ENCODE measurements around the gene CDC5L. TPM values are rescaled to one million over a fixed set of nuclear protein-coding genes. Genes with fewer than 3 reads are reported as not detected.

CDC5L gene
- total RNA-seq, 1 experiment from 2014 or later: 23.8 TPM

DNA sequence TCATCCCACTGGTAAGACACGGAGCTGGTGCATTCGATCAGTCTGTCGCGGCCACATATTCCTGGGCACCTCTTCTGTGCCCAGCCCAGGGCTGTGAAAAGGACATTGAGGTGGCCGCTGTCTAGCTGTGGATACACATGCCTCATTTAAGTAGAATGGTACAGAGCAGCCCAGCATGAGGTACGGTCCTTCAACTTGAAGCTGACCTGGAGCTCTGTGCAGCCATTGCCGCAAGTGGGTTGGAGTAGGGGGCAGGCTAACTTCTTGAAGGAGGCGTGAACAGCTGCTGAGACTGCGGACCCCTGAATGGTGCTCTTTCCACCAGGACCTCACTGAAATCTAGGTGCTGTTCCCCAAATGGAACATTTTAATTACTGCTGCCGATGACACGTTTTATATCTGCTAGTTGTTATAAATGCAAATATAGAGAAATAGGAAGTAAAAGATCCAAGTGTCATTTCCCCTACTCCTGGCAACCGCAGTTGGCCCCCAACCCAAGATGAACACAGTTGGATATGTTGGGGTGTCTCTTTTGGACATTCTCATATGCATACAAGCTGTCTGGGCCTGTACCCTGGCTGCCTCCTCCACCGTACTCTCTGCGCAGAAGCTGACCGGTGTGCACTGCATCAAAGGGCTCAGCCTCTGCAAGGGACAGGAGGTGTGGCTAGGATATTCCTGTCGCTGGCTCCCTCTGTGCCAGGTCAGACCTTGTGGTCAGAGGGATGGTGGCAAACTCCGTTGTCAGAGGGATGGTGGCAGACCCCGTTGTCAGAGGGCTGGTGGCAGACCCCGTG, 86.1 kb downstream of the CDC5L start:
- no peaks in the 10 kb centered on the region for H3K36me3 Mint-ChIP-seq (ENCODE audit: insufficient read depth, unreplicated experiment)
- H3K4me1 ChIP-seq: peaks cover 13% of the 10 kb centered on the region
- no peak for TF ChIP-seq CTCF (IDR thresholded peaks at IDR 0.05; ENCODE audit: insufficient read depth in 1 of 2, low read depth in 1 of 2, low read length in 1 of 2, severe bottlenecking in 1 of 2, unreplicated experiment in 1 of 2)
- H3K4me3 ChIP-seq (ENCODE audit: low read depth, low read length): no peak overlapping the region
- no peaks in the 10 kb centered on the region for H3K9me3 ChIP-seq
- H3K27me3 Mint-ChIP-seq (ENCODE audit: insufficient read depth, unreplicated experiment): no peaks in the 10 kb centered on the region
- no peak overlapping the region for H3K27ac Mint-ChIP-seq (ENCODE audit: unreplicated experiment)
- no TSS peak for BruUV-seq (replicated peaks)
- peaks cover 14% of the 10 kb centered on the region for H3K4me1 Mint-ChIP-seq (ENCODE audit: low read depth, unreplicated experiment)
- H3K36me3 ChIP-seq (ENCODE audit: control insufficient read depth, insufficient read depth, low read length): no peaks in the 10 kb centered on the region
- CTCF ChIA-PET: no interaction called here
- H3K27me3 ChIP-seq (replicated peaks; ENCODE audit: control insufficient read depth, insufficient read depth, low read length): no peaks in the 10 kb centered on the region
- H3K9me3 Mint-ChIP-seq (ENCODE audit: unreplicated experiment): no peaks in the 10 kb centered on the region
- POLR2A ChIA-PET: no interaction called here
- no peak overlapping the region for H3K4me3 Mint-ChIP-seq (ENCODE audit: unreplicated experiment)
- no peak for DNase-seq
- intact Hi-C loops (cut with micrococcal nuclease; ENCODE audit: unreplicated experiment): loop anchor here (10.0 kb wide), 2 partner anchors 101 to 1451 kb away; no protein-coding TSS in a partner anchor

GRCh38 chr6:44474190-44474631, 86.7 kb downstream of the CDC5L start:
- Mint-ChIP-seq H3K36me3 (ENCODE audit: insufficient read depth, unreplicated experiment) (no peaks in the 10 kb centered on the region), H3K4me3 (ENCODE audit: unreplicated experiment) (no peak overlapping the region), H3K27me3 (ENCODE audit: insufficient read depth, unreplicated experiment) (no peaks in the 10 kb centered on the region), H3K9me3 (ENCODE audit: unreplicated experiment) (no peaks in the 10 kb centered on the region), H3K27ac (ENCODE audit: unreplicated experiment) (no peak overlapping the region), H3K4me1 (ENCODE audit: low read depth, unreplicated experiment) (peaks cover 14% of the 10 kb centered on the region)
- no peaks in the 10 kb centered on the region for H3K9me3 ChIP-seq
- peaks cover 13% of the 10 kb centered on the region for H3K4me1 ChIP-seq
- no peak overlapping the region for H3K4me3 ChIP-seq (ENCODE audit: low read depth, low read length)
- intact Hi-C loops (cut with micrococcal nuclease; ENCODE audit: unreplicated experiment): loop anchor here (10.0 kb wide), 2 partner anchors 101 to 1451 kb away; no protein-coding TSS in a partner anchor
- no peaks in the 10 kb centered on the region for H3K36me3 ChIP-seq (ENCODE audit: control insufficient read depth, insufficient read depth, low read length)
- CTCF ChIA-PET: no interaction called here
- DNase-seq: no peak
- POLR2A ChIA-PET: no interaction called here
- no peak for TF ChIP-seq CTCF (IDR thresholded peaks at IDR 0.05; ENCODE audit: insufficient read depth in 1 of 2, low read depth in 1 of 2, low read length in 1 of 2, severe bottlenecking in 1 of 2, unreplicated experiment in 1 of 2)
- H3K27me3 ChIP-seq (replicated peaks; ENCODE audit: control insufficient read depth, insufficient read depth, low read length): no peaks in the 10 kb centered on the region
- BruUV-seq (replicated peaks): no TSS peak

DNA sequence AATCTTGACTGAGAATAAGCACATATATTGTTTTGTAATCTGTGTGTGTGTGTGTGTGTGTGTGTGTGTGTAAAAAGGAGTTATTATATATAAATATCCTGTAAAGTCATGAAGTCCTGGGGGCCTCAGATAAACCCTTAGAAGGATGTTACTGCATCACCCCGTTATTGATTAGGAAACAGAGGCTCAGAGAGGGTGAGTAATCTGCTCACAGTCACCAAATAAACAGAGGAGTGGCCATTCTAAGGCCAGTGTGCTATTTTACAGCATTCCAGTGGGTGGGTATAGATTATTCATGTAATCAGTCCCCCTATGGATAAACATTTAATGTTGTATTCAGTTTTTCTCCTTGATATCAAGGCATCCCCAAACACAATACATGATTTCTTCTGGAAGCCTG, 87.1 kb downstream of the CDC5L start:
- H3K9me3 Mint-ChIP-seq (ENCODE audit: unreplicated experiment): no peaks in the 10 kb centered on the region
- ChIA-PET CTCF (interaction anchor here (1.5 to 2.4 kb wide), 5 partner anchors 10 to 1240 kb away, joined by 3 to 25 read pairs (median 13); no protein-coding TSS in a partner anchor), POLR2A (no interaction called here)
- no peaks in the 10 kb centered on the region for H3K36me3 Mint-ChIP-seq (ENCODE audit: insufficient read depth, unreplicated experiment)
- intact Hi-C loops (cut with micrococcal nuclease; ENCODE audit: unreplicated experiment): loop anchor here (1.0 to 10.0 kb wide), 6 partner anchors 20 to 1450 kb away; no protein-coding TSS in a partner anchor
- Histone ChIP-seq H3K27me3 (replicated peaks; ENCODE audit: control insufficient read depth, insufficient read depth, low read length) (no peaks in the 10 kb centered on the region), H3K36me3 (ENCODE audit: control insufficient read depth, insufficient read depth, low read length) (no peaks in the 10 kb centered on the region), H3K4me1 (peaks cover 13% of the 10 kb centered on the region), H3K9me3 (no peaks in the 10 kb centered on the region), H3K4me3 (ENCODE audit: low read depth, low read length) (no peak overlapping the region)
- H3K27ac Mint-ChIP-seq (ENCODE audit: unreplicated experiment): no peak overlapping the region
- no TSS peak for BruUV-seq (replicated peaks)
- no peak for TF ChIP-seq CTCF (IDR thresholded peaks at IDR 0.05; ENCODE audit: insufficient read depth in 1 of 2, low read depth in 1 of 2, low read length in 1 of 2, severe bottlenecking in 1 of 2, unreplicated experiment in 1 of 2)
- peaks cover 14% of the 10 kb centered on the region for H3K4me1 Mint-ChIP-seq (ENCODE audit: low read depth, unreplicated experiment)
- no peak for DNase-seq
- no peaks in the 10 kb centered on the region for H3K27me3 Mint-ChIP-seq (ENCODE audit: insufficient read depth, unreplicated experiment)
- no peak overlapping the region for H3K4me3 Mint-ChIP-seq (ENCODE audit: unreplicated experiment)
